ENCODE results near the gene CSE1L.
"Not testable (repeated sequence)": the region's sequence is repeated elsewhere in the genome, so short reads cannot be mapped to it uniquely, and the experiment has no call there.

DNA sequence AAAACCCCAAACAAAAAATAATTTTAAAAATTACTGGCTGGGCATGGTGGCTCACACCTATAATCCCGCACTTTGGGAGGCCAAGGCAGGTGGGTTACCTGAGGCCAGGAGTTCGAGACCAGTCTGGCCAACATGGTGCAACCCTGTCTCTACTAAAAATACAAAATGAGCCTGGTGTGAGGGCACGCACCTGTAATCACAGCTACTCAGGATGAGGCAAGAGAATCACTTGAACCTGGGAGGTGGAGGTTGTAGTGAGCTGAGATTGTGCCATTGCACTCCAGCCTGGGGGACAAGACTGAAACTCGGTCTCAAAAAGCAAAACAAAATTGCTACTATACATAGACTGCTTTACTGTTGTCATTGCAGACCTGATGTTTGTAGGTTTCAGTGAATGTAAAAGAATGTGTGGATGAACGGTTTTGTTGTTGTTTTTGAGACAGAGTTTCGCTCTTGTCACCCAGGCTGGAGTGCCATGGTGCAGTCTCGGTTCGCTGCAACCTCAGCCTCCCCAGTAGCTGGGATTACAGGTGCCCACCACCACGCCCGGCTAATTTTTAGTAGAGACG is 59.0 kb downstream of the CSE1L start:
- TF ChIP-seq, protein P1, sequence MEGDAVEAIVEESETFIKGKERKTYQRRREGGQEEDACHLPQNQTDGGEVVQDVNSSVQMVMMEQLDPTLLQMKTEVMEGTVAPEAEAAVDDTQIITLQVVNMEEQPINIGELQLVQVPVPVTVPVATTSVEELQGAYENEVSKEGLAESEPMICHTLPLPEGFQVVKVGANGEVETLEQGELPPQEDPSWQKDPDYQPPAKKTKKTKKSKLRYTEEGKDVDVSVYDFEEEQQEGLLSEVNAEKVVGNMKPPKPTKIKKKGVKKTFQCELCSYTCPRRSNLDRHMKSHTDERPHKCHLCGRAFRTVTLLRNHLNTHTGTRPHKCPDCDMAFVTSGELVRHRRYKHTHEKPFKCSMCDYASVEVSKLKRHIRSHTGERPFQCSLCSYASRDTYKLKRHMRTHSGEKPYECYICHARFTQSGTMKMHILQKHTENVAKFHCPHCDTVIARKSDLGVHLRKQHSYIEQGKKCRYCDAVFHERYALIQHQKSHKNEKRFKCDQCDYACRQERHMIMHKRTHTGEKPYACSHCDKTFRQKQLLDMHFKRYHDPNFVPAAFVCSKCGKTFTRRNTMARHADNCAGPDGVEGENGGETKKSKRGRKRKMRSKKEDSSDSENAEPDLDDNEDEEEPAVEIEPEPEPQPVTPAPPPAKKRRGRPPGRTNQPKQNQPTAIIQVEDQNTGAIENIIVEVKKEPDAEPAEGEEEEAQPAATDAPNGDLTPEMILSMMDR (IDR thresholded peaks at IDR 0.05), result not testable (repeated sequence)
- not testable (repeated sequence) for TF ChIP-seq POLR2AphosphoS5 (IDR thresholded peaks at IDR 0.05; ENCODE audit: insufficient read depth in 1 of 2, low read depth in 1 of 2); POLR2A (IDR thresholded peaks at IDR 0.05)
